SK-N-SH treated with all-trans-retinoic acid at 6 μM for 48 hours (cell line): ENCODE measurements around the gene TMEM237.

ENCODE experiments used
- ATAC-seq: fragments of 200-7000 bp; cut with Tn5 transposase; 3 replicates; pipeline ENCODE4 v1.9.1; 2020; ENCODE audit warnings: mild to moderate bottlenecking, moderate library complexity
- ARNTL ChIP-seq: fragments of 450-650 bp; formaldehyde crosslinking; IDR thresholded peaks from 2 replicates; pipeline ENCODE4 v1.5.0; 2020; ENCODE audit warnings: low read depth, mild to moderate bottlenecking, moderate library complexity, borderline replicate concordance
- BACH2 ChIP-seq: fragments of 250-450 bp; sonication (Bioruptor Pico); IDR thresholded peaks from 2 replicates; pipeline ENCODE4 v1.9.0; 2021; ENCODE audit warnings: mild to moderate bottlenecking, borderline replicate concordance
- CSDC2 ChIP-seq: fragments of 250-450 bp; sonication (Bioruptor Pico); IDR thresholded peaks from 2 replicates; pipeline ENCODE4 v1.5.0; 2020; ENCODE audit warnings: mild to moderate bottlenecking, moderate library complexity
- CSRNP3 ChIP-seq: fragments of 250-450 bp; sonication (Bioruptor Pico); IDR thresholded peaks from 2 replicates; pipeline ENCODE4 v1.5.1; 2021; ENCODE audit warnings: mild to moderate bottlenecking, moderate library complexity
- ESRRG ChIP-seq: fragments of 250-450 bp; sonication (Bioruptor Pico); IDR thresholded peaks from 2 replicates; pipeline ENCODE4 v1.6.1; 2021; ENCODE audit warnings: mild to moderate bottlenecking
- GLIS3 ChIP-seq: fragments of 250-450 bp; sonication (Bioruptor Pico); IDR thresholded peaks from 2 replicates; pipeline ENCODE4 v1.5.0; 2020; ENCODE audit warnings: mild to moderate bottlenecking, moderate library complexity
- ISL1 ChIP-seq: fragments of 250-450 bp; sonication (Bioruptor Pico); IDR thresholded peaks from 2 replicates; pipeline ENCODE4 v2.1.2; 2022; ENCODE audit warnings: mild to moderate bottlenecking, moderate library complexity
- PATZ1 ChIP-seq: fragments of 250-450 bp; sonication (Bioruptor Pico); IDR thresholded peaks from 2 replicates; pipeline ENCODE4 v1.8.0; 2020; ENCODE audit warnings: mild to moderate bottlenecking, moderate library complexity, borderline replicate concordance
- POU6F1 ChIP-seq: fragments of 250-450 bp; sonication (Bioruptor Pico); IDR thresholded peaks from 2 replicates; pipeline ENCODE4 v1.8.0; 2021; ENCODE audit warnings: low read depth, mild to moderate bottlenecking, moderate library complexity, borderline replicate concordance
- PPARA ChIP-seq: fragments of 250-450 bp; sonication (Bioruptor Pico); IDR thresholded peaks from 2 replicates; pipeline ENCODE4 v1.5.0; 2020; ENCODE audit warnings: mild to moderate bottlenecking, borderline replicate concordance
- SNAI2 ChIP-seq: fragments of 250-450 bp; sonication (Bioruptor Pico); IDR thresholded peaks from 2 replicates; pipeline ENCODE4 v1.5.0; 2020; ENCODE audit warnings: mild to moderate bottlenecking, moderate library complexity
- TCF4 ChIP-seq: fragments of 250-450 bp; sonication (Bioruptor Pico); IDR thresholded peaks from 2 replicates; pipeline ENCODE4 v1.8.0; 2021; ENCODE audit warnings: mild to moderate bottlenecking, moderate library complexity, borderline replicate concordance
- TSHZ2 ChIP-seq: fragments of 250-450 bp; sonication (Bioruptor Pico); IDR thresholded peaks from 2 replicates; pipeline ENCODE4 v1.5.0; 2020; ENCODE audit warnings: mild to moderate bottlenecking, moderate library complexity
- ZC3H10 ChIP-seq: fragments of 250-450 bp; sonication (Bioruptor Pico); IDR thresholded peaks from 2 replicates; pipeline ENCODE4 v1.5.1; 2021; ENCODE audit warnings: mild to moderate bottlenecking, moderate library complexity
- ZFP3 ChIP-seq: fragments of 250-450 bp; sonication (Bioruptor Pico); IDR thresholded peaks from 2 replicates; pipeline ENCODE4 v1.5.0; 2020; ENCODE audit warnings: mild to moderate bottlenecking, moderate library complexity
- ZFP30 ChIP-seq: fragments of 450-650 bp; formaldehyde crosslinking; IDR thresholded peaks from 2 replicates; pipeline ENCODE4 v1.5.0; 2022; ENCODE audit warnings: mild to moderate bottlenecking, moderate library complexity
- ZNF565 ChIP-seq: fragments of 450-650 bp; formaldehyde crosslinking; conservative IDR thresholded peaks from 2 replicates; pipeline ENCODE4 v1.5.0; 2020; ENCODE audit warnings: low read depth, mild to moderate bottlenecking, moderate library complexity
- ZNF70 ChIP-seq: fragments of 450-650 bp; formaldehyde crosslinking; IDR thresholded peaks from 2 replicates; pipeline ENCODE4 v1.5.0; 2020; ENCODE audit warnings: mild to moderate bottlenecking, moderate library complexity
- ZNF8 ChIP-seq: fragments of 450-650 bp; formaldehyde crosslinking; IDR thresholded peaks from 2 replicates; pipeline ENCODE4 v1.5.0; 2020; ENCODE audit warnings: mild to moderate bottlenecking, moderate library complexity

The TMEM237 gene

GRCh38 chr2:201661366-201661765 is 18.1 kb upstream of the TMEM237 start:
- ATAC-seq: no peak

GRCh38 chr2:201660293-201660895 is 17.1 kb upstream of the TMEM237 start:
- no peak for ATAC-seq
- TF ChIP-seq ZFP30 (no peak), CSDC2 (CRISPR knock-in tag) (no peak), TSHZ2 (no peak)

More at GRCh38 chr2:201661366-201661765, 18.1 kb upstream of the TMEM237 start:
- TF ChIP-seq CSRNP3 (CRISPR knock-in tag) (no peak), ZNF565 (CRISPR knock-in tag) (no peak), PATZ1 (CRISPR knock-in tag) (no peak), ISL1 (CRISPR knock-in tag) (no peak)

GRCh38 chr2:201656740-201657139 is 13.4 kb upstream of the TMEM237 start:
- no peak for ATAC-seq
- TF ChIP-seq GLIS3 (CRISPR knock-in tag) (no peak), ZNF565 (CRISPR knock-in tag) (no peak), ZNF70 (no peak), BACH2 (no peak), ESRRG (CRISPR knock-in tag) (no peak), SNAI2 (no peak), POU6F1 (no peak), ZC3H10 (CRISPR knock-in tag) (no peak), ZFP3 (CRISPR knock-in tag) (no peak), ZFP30 (no peak), PPARA (no peak), ZNF8 (no peak), CSRNP3 (CRISPR knock-in tag) (no peak), ARNTL (CRISPR knock-in tag) (no peak), PATZ1 (CRISPR knock-in tag) (no peak), ISL1 (CRISPR knock-in tag) (no peak), TCF4 (CRISPR knock-in tag) (no peak)
